ENCODE measurements around the gene SEC22A.

DNA sequence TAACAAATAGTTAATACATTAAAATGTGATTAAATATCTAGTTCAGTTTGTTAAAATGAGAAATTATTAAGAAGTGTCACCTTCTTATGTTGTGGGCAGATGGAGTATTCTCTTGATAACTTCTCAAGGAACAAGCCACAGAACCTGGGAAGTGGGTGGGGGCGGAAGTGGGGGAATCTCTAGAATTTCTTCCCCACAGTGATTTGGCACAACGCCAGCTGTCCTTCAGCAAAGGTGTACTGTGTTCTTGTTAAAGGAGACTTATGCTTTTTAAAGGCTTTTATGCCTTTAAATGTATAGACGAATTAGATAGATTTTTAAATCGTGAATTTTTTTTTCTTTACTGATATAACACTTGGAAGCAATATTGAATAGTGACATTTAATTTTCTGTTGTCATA is 42.4 kb downstream of the SEC22A start:
- TF ChIP-seq, protein P1, sequence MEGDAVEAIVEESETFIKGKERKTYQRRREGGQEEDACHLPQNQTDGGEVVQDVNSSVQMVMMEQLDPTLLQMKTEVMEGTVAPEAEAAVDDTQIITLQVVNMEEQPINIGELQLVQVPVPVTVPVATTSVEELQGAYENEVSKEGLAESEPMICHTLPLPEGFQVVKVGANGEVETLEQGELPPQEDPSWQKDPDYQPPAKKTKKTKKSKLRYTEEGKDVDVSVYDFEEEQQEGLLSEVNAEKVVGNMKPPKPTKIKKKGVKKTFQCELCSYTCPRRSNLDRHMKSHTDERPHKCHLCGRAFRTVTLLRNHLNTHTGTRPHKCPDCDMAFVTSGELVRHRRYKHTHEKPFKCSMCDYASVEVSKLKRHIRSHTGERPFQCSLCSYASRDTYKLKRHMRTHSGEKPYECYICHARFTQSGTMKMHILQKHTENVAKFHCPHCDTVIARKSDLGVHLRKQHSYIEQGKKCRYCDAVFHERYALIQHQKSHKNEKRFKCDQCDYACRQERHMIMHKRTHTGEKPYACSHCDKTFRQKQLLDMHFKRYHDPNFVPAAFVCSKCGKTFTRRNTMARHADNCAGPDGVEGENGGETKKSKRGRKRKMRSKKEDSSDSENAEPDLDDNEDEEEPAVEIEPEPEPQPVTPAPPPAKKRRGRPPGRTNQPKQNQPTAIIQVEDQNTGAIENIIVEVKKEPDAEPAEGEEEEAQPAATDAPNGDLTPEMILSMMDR (IDR thresholded peaks at IDR 0.05) = no peak
- no peak for TF ChIP-seq POLR2A (IDR thresholded peaks at IDR 0.05)
